H1 (cell line): ENCODE data around the gene POU6F2. TPM values are rescaled to one million over a fixed set of nuclear protein-coding genes. Genes with fewer than 3 reads are reported as not detected.

ENCODE experiments used
- CTCF ChIA-PET: fragments of 300-600 bp; sonication (Branson Sonifier 250); formaldehyde crosslinking; loops from one replicate; lab custom pipeline; 2021; ENCODE audit not compliant: partially characterized antibody; lab: Charles Lee
- POLR2A ChIA-PET: fragments of 300-600 bp; sonication (Branson Sonifier 250); formaldehyde crosslinking; loops from one replicate; lab custom pipeline; 2021; ENCODE audit warnings: inconsistent platforms; ENCODE audit not compliant: partially characterized antibody; lab: Charles Lee
- DNase-seq, 2 experiments: peaks; one replicate each; pipeline versions ENCODE4 v3.0.0 to v3.0.0-alpha.2; 2010 to 2022; ENCODE audit warnings: low spot score in 2 of 2, low read depth in 1 of 2, mixed read lengths in 1 of 2
- FAIRE-seq: peaks from 2 replicates; lab custom pipeline; 2011; peaks lifted over from hg19 to GRCh38; lab: Jason Lieb, UNC
- H2AFZ ChIP-seq: 2 replicates; pipeline ENCODE4 v1.8.1; 2012; ENCODE audit warnings: low read length, inconsistent platforms
- H2AK5ac ChIP-seq: 2 replicates; pipeline ENCODE4 v1.6.1; 2013; ENCODE audit warnings: low read depth, low read length
- H2BK120ac ChIP-seq: replicated peaks from 2 replicates; pipeline ENCODE3; 2013; ENCODE audit warnings: low read depth, low read length, inconsistent platforms
- H2BK12ac ChIP-seq: 2 replicates; pipeline ENCODE4 v1.6.1; 2013; ENCODE audit warnings: low read depth, low read length
- H2BK15ac ChIP-seq: 2 replicates; pipeline ENCODE4 v1.6.1; 2013; ENCODE audit warnings: low read length
- H2BK20ac ChIP-seq: 2 replicates; pipeline ENCODE4 v1.6.1; 2013; ENCODE audit warnings: low read length
- H2BK5ac ChIP-seq: 2 replicates; pipeline ENCODE4 v1.6.1; 2013; ENCODE audit warnings: low read depth, low read length
- H3K14ac ChIP-seq: 2 replicates; pipeline ENCODE4 v1.6.1; 2013; ENCODE audit warnings: inconsistent platforms; ENCODE audit not compliant: insufficient read length
- H3K18ac ChIP-seq: 2 replicates; pipeline ENCODE4 v1.6.1; 2013; ENCODE audit warnings: low read length; ENCODE audit errors: extremely low read depth
- H3K23ac ChIP-seq: 2 replicates; pipeline ENCODE4 v1.6.1; 2013; ENCODE audit warnings: inconsistent platforms; ENCODE audit not compliant: insufficient read length
- H3K23me2 ChIP-seq: 2 replicates; pipeline ENCODE4 v1.6.1; 2013; ENCODE audit warnings: low read depth, low read length
- H3K27ac ChIP-seq: 2 replicates; pipeline ENCODE4 v1.6.1; 2011; ENCODE audit warnings: low read depth, low read length, inconsistent platforms
- H3K27me3 ChIP-seq, 4 experiments: replicated peaks in 1 of 4; 1 replicate in 1 of 4; 2 replicates in 3 of 4; pipeline versions ENCODE4 v1.6.1 to v1.8.1; 2011 to 2013; ENCODE audit warnings: low read length in 3 of 4, mild to moderate bottlenecking in 3 of 4, inconsistent platforms in 2 of 4, mixed read lengths in 2 of 4, moderate library complexity in 1 of 4; ENCODE audit not compliant: control insufficient read depth in 3 of 4, insufficient read depth in 3 of 4; ENCODE audit errors: extremely low read depth in 1 of 4
- H3K36me3 ChIP-seq, 4 experiments: 2 replicates each; pipeline versions ENCODE4 v1.6.1 to v1.8.1; 2011 to 2013; ENCODE audit warnings: mild to moderate bottlenecking in 4 of 4, low read length in 3 of 4, moderate library complexity in 2 of 4, control low read depth in 1 of 4, inconsistent platforms in 1 of 4; ENCODE audit not compliant: insufficient read depth in 4 of 4, control insufficient read depth in 2 of 4
- H3K4ac ChIP-seq: replicated peaks from 2 replicates; pipeline ENCODE3; 2013; ENCODE audit warnings: low read length, low read depth, mixed read lengths, inconsistent platforms; ENCODE audit not compliant: insufficient read length
- H3K4me1 ChIP-seq, 4 experiments: replicated peaks in 1 of 4; 1 replicate in 1 of 4; 2 replicates in 3 of 4; pipeline versions ENCODE4 v1.6.1 to v1.8.1; 2011 to 2013; ENCODE audit warnings: low read length in 3 of 4, inconsistent platforms in 2 of 4, mixed read lengths in 1 of 4; ENCODE audit not compliant: insufficient read depth in 4 of 4, control insufficient read depth in 3 of 4
- H3K4me2 ChIP-seq, 2 experiments: 2 replicates each; pipeline versions ENCODE4 v1.6.1 to v1.8.1; 2011 to 2013; ENCODE audit warnings: low read depth in 2 of 2, low read length in 2 of 2, control low read depth in 1 of 2, inconsistent platforms in 1 of 2, mild to moderate bottlenecking in 1 of 2; ENCODE audit not compliant: insufficient read depth in 1 of 2
- H3K4me3 ChIP-seq, 4 experiments: fragments of 200-600, 300-600 bp in 1 of 4; sonication (generic), shearing (Covaris generic), sonication (Bioruptor Twin) in 1 of 4; 2 replicates each; pipeline versions ENCODE4 v1.5.1 to v1.8.1; 2011 to 2016; ENCODE audit warnings: low read length in 4 of 4, low read depth in 3 of 4, control low read depth in 2 of 4, inconsistent platforms in 2 of 4, mild to moderate bottlenecking in 2 of 4, mixed read lengths in 1 of 4, moderate library complexity in 1 of 4; ENCODE audit not compliant: insufficient read depth in 2 of 4; ENCODE audit errors: extremely low read depth in 1 of 4
- H3K56ac ChIP-seq: replicated peaks from 2 replicates; pipeline ENCODE3; 2013; ENCODE audit warnings: low read depth, mild to moderate bottlenecking, mixed read lengths, low read length, inconsistent platforms; ENCODE audit not compliant: insufficient read length
- H3K79me1 ChIP-seq: 2 replicates; pipeline ENCODE4 v1.6.1; 2013; ENCODE audit warnings: low read depth, low read length, control low read depth
- H3K79me2 ChIP-seq, 2 experiments: 2 replicates each; pipeline versions ENCODE4 v1.6.1 to v1.8.1; 2012 to 2013; ENCODE audit warnings: low read length in 2 of 2, mild to moderate bottlenecking in 2 of 2, inconsistent platforms in 1 of 2; ENCODE audit not compliant: insufficient read depth in 2 of 2, control insufficient read depth in 1 of 2
- H3K9ac ChIP-seq, 4 experiments: replicated peaks in 1 of 4; 1 replicate in 1 of 4; 2 replicates in 3 of 4; pipeline versions ENCODE4 v1.6.1 to v1.8.1; 2011 to 2013; ENCODE audit warnings: low read depth in 3 of 4, low read length in 3 of 4, control low read depth in 2 of 4, mild to moderate bottlenecking in 2 of 4, moderate library complexity in 2 of 4, inconsistent platforms in 1 of 4; ENCODE audit errors: extremely low read depth in 1 of 4
- H3K9me3 ChIP-seq, 2 experiments: 2 replicates each; pipeline versions ENCODE4 v1.6.1 to v1.8.1; 2012 to 2013; ENCODE audit warnings: mild to moderate bottlenecking in 2 of 2, moderate library complexity in 2 of 2, control low read depth in 1 of 2, inconsistent platforms in 1 of 2, low read depth in 1 of 2, low read length in 1 of 2, mixed read lengths in 1 of 2; ENCODE audit not compliant: insufficient read depth in 2 of 2
- H4K20me1 ChIP-seq, 2 experiments: replicated peaks in 1 of 2; 2 replicates each; pipeline versions ENCODE3 to v1.8.1; 2011 to 2013; ENCODE audit warnings: inconsistent platforms in 2 of 2, low read length in 2 of 2, mild to moderate bottlenecking in 1 of 2; ENCODE audit not compliant: insufficient read depth in 2 of 2, control insufficient read depth in 1 of 2
- H4K5ac ChIP-seq: 2 replicates; pipeline ENCODE4 v1.6.1; 2013; ENCODE audit warnings: low read length, low read depth, mixed read lengths, inconsistent platforms; ENCODE audit not compliant: insufficient read length
- H4K8ac ChIP-seq: 2 replicates; pipeline ENCODE4 v1.8.0; 2013; ENCODE audit warnings: mild to moderate bottlenecking, moderate library complexity, low read length, inconsistent platforms; ENCODE audit not compliant: insufficient read depth; ENCODE audit errors: extremely low read depth
- H4K91ac ChIP-seq: replicated peaks from 2 replicates; pipeline ENCODE3; 2013; ENCODE audit warnings: low read length, mixed read lengths, inconsistent platforms; ENCODE audit not compliant: insufficient read length
- GTF2F1 ChIP-seq: IDR thresholded peaks from 2 replicates; pipeline ENCODE4 v1.6.1; 2012; ENCODE audit warnings: low read depth, low read length, improper control_type of control experiment, borderline replicate concordance
- SAP30 ChIP-seq: fragments of 300-600 bp; sonication (generic); IDR thresholded peaks from 2 replicates; pipeline ENCODE4 v1.7.1; 2012; ENCODE audit warnings: low read length, moderate library complexity, mild to moderate bottlenecking, inconsistent platforms; ENCODE audit not compliant: insufficient read depth, insufficient replicate concordance
- SIX5 ChIP-seq: IDR thresholded peaks from 2 replicates; pipeline ENCODE4 v1.6.1; 2011; ENCODE audit warnings: mild to moderate bottlenecking, low read depth, low read length
- SRF ChIP-seq: IDR thresholded peaks from 2 replicates; pipeline ENCODE4 v1.6.1; 2011; ENCODE audit warnings: mild to moderate bottlenecking, low read depth, low read length, moderate library complexity
- TAF7 ChIP-seq: optimal IDR thresholded peaks from 2 replicates; pipeline ENCODE3; 2011; ENCODE audit warnings: low read depth, mild to moderate bottlenecking, inconsistent platforms, low read length, moderate library complexity, borderline replicate concordance
- WGBS, 2 experiments: shearing (Covaris generic) in 1 of 2; methylation state at CpG; one replicate each; pipeline versions ENCODE4 v1.1.6 to v1.1.7; 2013 to 2015; ENCODE audit warnings: low lambda C conversion rate in 2 of 2, mixed read lengths in 2 of 2, inconsistent platforms in 1 of 2, low coverage in 1 of 2, missing lambda C conversion rate in 1 of 2; ENCODE audit not compliant: insufficient replicate concordance in 2 of 2, insufficient coverage in 1 of 2, insufficient read length in 1 of 2; ENCODE audit errors: extremely low coverage in 1 of 2, missing lambda C conversion rate in 1 of 2; 5-methylcytosine and 5-hydroxymethylcytosine counted together
- polyA plus RNA-seq, 7 experiments: library from polyadenylated mRNA; depleted of rRNA in 3 of 7; stranded (reverse) in 5 of 7; unstranded in 2 of 7; fragments of >200 nt in 5 of 7; fragments of 200-250 nt in 2 of 7; gene quantifications; 1 replicate in 5 of 7; 2 replicates in 1 of 7; 4 replicates in 1 of 7; pipeline versions ENCODE4 v1.2.1 to v1.2.3, GENCODE V29; 2011 to 2013; ENCODE audit warnings: missing spikeins in 2 of 7, mixed read lengths in 2 of 7
- total RNA-seq: library from RNA; stranded (reverse); fragmentation: NEBNext Ultra II Directional; extraction: Animal tissue kit (Norgen Biotek cat#: 25700); gene quantifications from 2 replicates; pipeline ENCODE4 v1.2.1, GENCODE V29; 2021

Gene POU6F2
- total and polyA plus RNA-seq, 2 of the 8 experiments (the other 6 are each of a cell fraction or from before 2014, with no cell fraction given) = 1.1 to 2.0 TPM

- Histone ChIP-seq H4K5ac (no peak overlapping the region), H3K27me3 (no peaks in the 10 kb centered on the region; a peak in 2 of 7 replicates), H2BK20ac (no peak overlapping the region), H3K18ac (no peak overlapping the region), H3K36me3 (no peaks in the 10 kb centered on the region), H3K4me3 (no peak overlapping the region), H4K91ac (no peak overlapping the region), H2BK5ac (no peak overlapping the region), H2BK12ac (no peak overlapping the region), H3K4me1 (no peaks in the 10 kb centered on the region), H3K27ac (no peak overlapping the region), H4K8ac (no peak overlapping the region), H4K20me1 (no peaks in the 10 kb centered on the region), H2AFZ (no peak overlapping the region), H3K4me2 (no peak overlapping the region), H3K23ac (no peak overlapping the region), H3K4ac (no peak overlapping the region), H3K23me2 (no peaks in the 10 kb centered on the region), H3K79me1 (no peaks in the 10 kb centered on the region), H3K9me3 (no peaks in the 10 kb centered on the region), H2AK5ac (no peak overlapping the region), H3K9ac (no peak overlapping the region), H3K56ac (no peak overlapping the region), H2BK120ac (no peak overlapping the region), H2BK15ac (no peak overlapping the region), H3K14ac (no peak overlapping the region), H3K79me2 (no peaks in the 10 kb centered on the region)
- WGBS, 2 experiments = 94% methylated on average over 2 of the region's 2 CpGs; no CpG with 5 or more reads in 1 of the 2 experiments
- no peak for TF ChIP-seq TAF7
- TF ChIP-seq SAP30 = no peak
- TF ChIP-seq SRF = no peak
- TF ChIP-seq GTF2F1 = no peak
- no peak for TF ChIP-seq SIX5
- FAIRE-seq (no peak), DNase-seq (no peak)
- CTCF ChIA-PET = interaction anchor here (0.7 to 1.7 kb wide), 3 partner anchors 15 to 181 kb away, joined by 3 to 7 read pairs (median 5); no protein-coding TSS in a partner anchor
- POLR2A ChIA-PET = interaction anchor here (1.5 kb wide), 1 partner anchor 14 kb away, joined by 3 read pairs; no protein-coding TSS in a partner anchor
These were observed 113.4 kb downstream of the POU6F2 start for GRCh38 chr7:39091145-39091544.
